H1 (cell line): Measurements from ENCODE around the gene EFCAB10. TPM values are rescaled to one million over a fixed set of nuclear protein-coding genes. Genes with fewer than 3 reads are reported as not detected.

Experiments
- CTCF ChIA-PET: fragments of 300-600 bp; sonication (Branson Sonifier 250); formaldehyde crosslinking; loops from one replicate; lab custom pipeline; 2021; ENCODE audit not compliant: partially characterized antibody; lab: Charles Lee
- POLR2A ChIA-PET: fragments of 300-600 bp; sonication (Branson Sonifier 250); formaldehyde crosslinking; loops from one replicate; lab custom pipeline; 2021; ENCODE audit warnings: inconsistent platforms; ENCODE audit not compliant: partially characterized antibody; lab: Charles Lee
- DNase-seq, 2 experiments: peaks; one replicate each; pipeline versions ENCODE4 v3.0.0 to v3.0.0-alpha.2; 2010 to 2022; ENCODE audit warnings: low spot score in 2 of 2, low read depth in 1 of 2, mixed read lengths in 1 of 2
- FAIRE-seq: peaks from 2 replicates; lab custom pipeline; 2011; peaks lifted over from hg19 to GRCh38; lab: Jason Lieb, UNC
- H2AFZ ChIP-seq: 2 replicates; pipeline ENCODE4 v1.8.1; 2012; ENCODE audit warnings: low read length, inconsistent platforms
- H2AK5ac ChIP-seq: 2 replicates; pipeline ENCODE4 v1.6.1; 2013; ENCODE audit warnings: low read depth, low read length
- H2BK120ac ChIP-seq: replicated peaks from 2 replicates; pipeline ENCODE3; 2013; ENCODE audit warnings: low read depth, low read length, inconsistent platforms
- H2BK12ac ChIP-seq: 2 replicates; pipeline ENCODE4 v1.6.1; 2013; ENCODE audit warnings: low read depth, low read length
- H2BK15ac ChIP-seq: 2 replicates; pipeline ENCODE4 v1.6.1; 2013; ENCODE audit warnings: low read length
- H2BK20ac ChIP-seq: 2 replicates; pipeline ENCODE4 v1.6.1; 2013; ENCODE audit warnings: low read length
- H2BK5ac ChIP-seq: 2 replicates; pipeline ENCODE4 v1.6.1; 2013; ENCODE audit warnings: low read depth, low read length
- H3K14ac ChIP-seq: 2 replicates; pipeline ENCODE4 v1.6.1; 2013; ENCODE audit warnings: inconsistent platforms; ENCODE audit not compliant: insufficient read length
- H3K18ac ChIP-seq: 2 replicates; pipeline ENCODE4 v1.6.1; 2013; ENCODE audit warnings: low read length; ENCODE audit errors: extremely low read depth
- H3K23ac ChIP-seq: 2 replicates; pipeline ENCODE4 v1.6.1; 2013; ENCODE audit warnings: inconsistent platforms; ENCODE audit not compliant: insufficient read length
- H3K23me2 ChIP-seq: 2 replicates; pipeline ENCODE4 v1.6.1; 2013; ENCODE audit warnings: low read depth, low read length
- H3K27ac ChIP-seq: 2 replicates; pipeline ENCODE4 v1.6.1; 2011; ENCODE audit warnings: low read depth, low read length, inconsistent platforms
- H3K27me3 ChIP-seq, 4 experiments: replicated peaks in 1 of 4; 1 replicate in 1 of 4; 2 replicates in 3 of 4; pipeline versions ENCODE4 v1.6.1 to v1.8.1; 2011 to 2013; ENCODE audit warnings: low read length in 3 of 4, mild to moderate bottlenecking in 3 of 4, inconsistent platforms in 2 of 4, mixed read lengths in 2 of 4, moderate library complexity in 1 of 4; ENCODE audit not compliant: control insufficient read depth in 3 of 4, insufficient read depth in 3 of 4; ENCODE audit errors: extremely low read depth in 1 of 4
- H3K36me3 ChIP-seq, 4 experiments: 2 replicates each; pipeline versions ENCODE4 v1.6.1 to v1.8.1; 2011 to 2013; ENCODE audit warnings: mild to moderate bottlenecking in 4 of 4, low read length in 3 of 4, moderate library complexity in 2 of 4, control low read depth in 1 of 4, inconsistent platforms in 1 of 4; ENCODE audit not compliant: insufficient read depth in 4 of 4, control insufficient read depth in 2 of 4
- H3K4ac ChIP-seq: replicated peaks from 2 replicates; pipeline ENCODE3; 2013; ENCODE audit warnings: low read length, low read depth, mixed read lengths, inconsistent platforms; ENCODE audit not compliant: insufficient read length
- H3K4me1 ChIP-seq, 4 experiments: replicated peaks in 1 of 4; 1 replicate in 1 of 4; 2 replicates in 3 of 4; pipeline versions ENCODE4 v1.6.1 to v1.8.1; 2011 to 2013; ENCODE audit warnings: low read length in 3 of 4, inconsistent platforms in 2 of 4, mixed read lengths in 1 of 4; ENCODE audit not compliant: insufficient read depth in 4 of 4, control insufficient read depth in 3 of 4
- H3K4me2 ChIP-seq, 2 experiments: 2 replicates each; pipeline versions ENCODE4 v1.6.1 to v1.8.1; 2011 to 2013; ENCODE audit warnings: low read depth in 2 of 2, low read length in 2 of 2, control low read depth in 1 of 2, inconsistent platforms in 1 of 2, mild to moderate bottlenecking in 1 of 2; ENCODE audit not compliant: insufficient read depth in 1 of 2
- H3K4me3 ChIP-seq, 4 experiments: fragments of 200-600, 300-600 bp in 1 of 4; sonication (generic), shearing (Covaris generic), sonication (Bioruptor Twin) in 1 of 4; 2 replicates each; pipeline versions ENCODE4 v1.5.1 to v1.8.1; 2011 to 2016; ENCODE audit warnings: low read length in 4 of 4, low read depth in 3 of 4, control low read depth in 2 of 4, inconsistent platforms in 2 of 4, mild to moderate bottlenecking in 2 of 4, mixed read lengths in 1 of 4, moderate library complexity in 1 of 4; ENCODE audit not compliant: insufficient read depth in 2 of 4; ENCODE audit errors: extremely low read depth in 1 of 4
- H3K56ac ChIP-seq: replicated peaks from 2 replicates; pipeline ENCODE3; 2013; ENCODE audit warnings: low read depth, mild to moderate bottlenecking, mixed read lengths, low read length, inconsistent platforms; ENCODE audit not compliant: insufficient read length
- H3K79me1 ChIP-seq: 2 replicates; pipeline ENCODE4 v1.6.1; 2013; ENCODE audit warnings: low read depth, low read length, control low read depth
- H3K79me2 ChIP-seq, 2 experiments: 2 replicates each; pipeline versions ENCODE4 v1.6.1 to v1.8.1; 2012 to 2013; ENCODE audit warnings: low read length in 2 of 2, mild to moderate bottlenecking in 2 of 2, inconsistent platforms in 1 of 2; ENCODE audit not compliant: insufficient read depth in 2 of 2, control insufficient read depth in 1 of 2
- H3K9ac ChIP-seq, 4 experiments: replicated peaks in 1 of 4; 1 replicate in 1 of 4; 2 replicates in 3 of 4; pipeline versions ENCODE4 v1.6.1 to v1.8.1; 2011 to 2013; ENCODE audit warnings: low read depth in 3 of 4, low read length in 3 of 4, control low read depth in 2 of 4, mild to moderate bottlenecking in 2 of 4, moderate library complexity in 2 of 4, inconsistent platforms in 1 of 4; ENCODE audit errors: extremely low read depth in 1 of 4
- H3K9me3 ChIP-seq, 2 experiments: 2 replicates each; pipeline versions ENCODE4 v1.6.1 to v1.8.1; 2012 to 2013; ENCODE audit warnings: mild to moderate bottlenecking in 2 of 2, moderate library complexity in 2 of 2, control low read depth in 1 of 2, inconsistent platforms in 1 of 2, low read depth in 1 of 2, low read length in 1 of 2, mixed read lengths in 1 of 2; ENCODE audit not compliant: insufficient read depth in 2 of 2
- H4K20me1 ChIP-seq, 2 experiments: replicated peaks in 1 of 2; 2 replicates each; pipeline versions ENCODE3 to v1.8.1; 2011 to 2013; ENCODE audit warnings: inconsistent platforms in 2 of 2, low read length in 2 of 2, mild to moderate bottlenecking in 1 of 2; ENCODE audit not compliant: insufficient read depth in 2 of 2, control insufficient read depth in 1 of 2
- H4K5ac ChIP-seq: 2 replicates; pipeline ENCODE4 v1.6.1; 2013; ENCODE audit warnings: low read length, low read depth, mixed read lengths, inconsistent platforms; ENCODE audit not compliant: insufficient read length
- H4K8ac ChIP-seq: 2 replicates; pipeline ENCODE4 v1.8.0; 2013; ENCODE audit warnings: mild to moderate bottlenecking, moderate library complexity, low read length, inconsistent platforms; ENCODE audit not compliant: insufficient read depth; ENCODE audit errors: extremely low read depth
- H4K91ac ChIP-seq: replicated peaks from 2 replicates; pipeline ENCODE3; 2013; ENCODE audit warnings: low read length, mixed read lengths, inconsistent platforms; ENCODE audit not compliant: insufficient read length
- BCL11A ChIP-seq, 2 experiments: IDR thresholded peaks; one replicate each; pipeline ENCODE4 v1.6.1; 2011; ENCODE audit warnings: low read depth in 2 of 2, low read length in 2 of 2, mild to moderate bottlenecking in 2 of 2
- BRCA1 ChIP-seq: IDR thresholded peaks from 2 replicates; pipeline ENCODE4 v1.6.1; 2012; ENCODE audit warnings: low read depth, low read length, improper control_type of control experiment
- KDM1A ChIP-seq: fragments of 200-600, 300-600 bp; sonication (generic); IDR thresholded peaks from 2 replicates; pipeline ENCODE4 v1.7.1; 2016; ENCODE audit warnings: mild to moderate bottlenecking, low read length, borderline replicate concordance
- RAD21 ChIP-seq, 2 experiments: IDR thresholded peaks in 1 of 2; conservative IDR thresholded peaks in 1 of 2; 2 replicates each; pipeline ENCODE4 v1.6.1; 2011; ENCODE audit warnings: low read depth in 2 of 2, low read length in 2 of 2, improper control_type of control experiment in 1 of 2, inconsistent platforms in 1 of 2, mild to moderate bottlenecking in 1 of 2, moderate library complexity in 1 of 2
- RXRA ChIP-seq: IDR thresholded peaks from 2 replicates; pipeline ENCODE4 v1.6.1; 2011; ENCODE audit warnings: low read depth, mild to moderate bottlenecking, low read length, moderate library complexity; ENCODE audit not compliant: insufficient read depth
- SIN3A ChIP-seq, 2 experiments: IDR thresholded peaks in 1 of 2; conservative IDR thresholded peaks in 1 of 2; 2 replicates each; pipeline ENCODE4 v1.6.1; 2011 to 2012; ENCODE audit warnings: low read length in 2 of 2, improper control_type of control experiment in 1 of 2, low read depth in 1 of 2, mild to moderate bottlenecking in 1 of 2
- TEAD4 ChIP-seq: IDR thresholded peaks from 2 replicates; pipeline ENCODE4 v1.6.1; 2012; ENCODE audit warnings: low read depth, low read length, inconsistent platforms, mixed read lengths
- WGBS, 2 experiments: shearing (Covaris generic) in 1 of 2; methylation state at CpG; one replicate each; pipeline versions ENCODE4 v1.1.6 to v1.1.7; 2013 to 2015; ENCODE audit warnings: low lambda C conversion rate in 2 of 2, mixed read lengths in 2 of 2, inconsistent platforms in 1 of 2, low coverage in 1 of 2, missing lambda C conversion rate in 1 of 2; ENCODE audit not compliant: insufficient replicate concordance in 2 of 2, insufficient coverage in 1 of 2, insufficient read length in 1 of 2; ENCODE audit errors: extremely low coverage in 1 of 2, missing lambda C conversion rate in 1 of 2; 5-methylcytosine and 5-hydroxymethylcytosine counted together
- polyA plus RNA-seq, 7 experiments: library from polyadenylated mRNA; depleted of rRNA in 3 of 7; stranded (reverse) in 5 of 7; unstranded in 2 of 7; fragments of >200 nt in 5 of 7; fragments of 200-250 nt in 2 of 7; gene quantifications; 1 replicate in 5 of 7; 2 replicates in 1 of 7; 4 replicates in 1 of 7; pipeline versions ENCODE4 v1.2.1 to v1.2.3, GENCODE V29; 2011 to 2013; ENCODE audit warnings: missing spikeins in 2 of 7, mixed read lengths in 2 of 7
- total RNA-seq: library from RNA; stranded (reverse); fragmentation: NEBNext Ultra II Directional; extraction: Animal tissue kit (Norgen Biotek cat#: 25700); gene quantifications from 2 replicates; pipeline ENCODE4 v1.2.1, GENCODE V29; 2021
- TF ChIP-seq, protein P1 (sequence below): IDR thresholded peaks from 2 replicates; pipeline ENCODE4 v1.6.1; 2011; ENCODE audit warnings: low read depth, mild to moderate bottlenecking, low read length; ENCODE audit not compliant: insufficient read depth
- TF ChIP-seq, protein P2 (sequence below): IDR thresholded peaks from 2 replicates; pipeline ENCODE4 v1.6.1; 2012; ENCODE audit warnings: low read length, inconsistent platforms

EFCAB10 gene
- total and polyA plus RNA-seq, 2 of the 8 experiments (the other 6 are each of a cell fraction or from before 2014, with no cell fraction given): 0.80 to 3.1 TPM

DNA sequence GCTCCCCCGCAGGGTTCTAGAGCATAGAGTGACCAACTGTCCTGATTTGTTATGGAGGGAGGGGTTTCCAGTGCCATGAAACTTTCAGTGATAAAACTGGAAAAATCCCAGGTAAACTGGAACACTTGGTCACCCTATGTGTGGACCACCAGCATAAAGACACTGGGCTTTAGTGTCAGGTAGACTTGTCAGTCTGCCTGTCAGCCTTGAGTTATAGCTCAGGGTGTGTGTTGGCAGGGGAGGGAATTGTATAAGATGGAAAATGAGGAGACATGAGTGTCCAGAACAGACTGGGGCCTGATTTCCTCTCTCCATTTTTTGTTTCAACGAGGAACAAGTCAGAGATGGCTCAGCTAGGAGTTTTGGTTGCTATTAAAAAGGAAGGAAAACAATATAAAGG, 10.2 kb upstream of the EFCAB10 start:
- Histone ChIP-seq H3K36me3 (no peaks in the 10 kb centered on the region), H3K56ac (no peak overlapping the region), H4K20me1 (no peaks in the 10 kb centered on the region), H3K18ac (no peak overlapping the region), H3K4me2 (no peak overlapping the region), H3K4ac (no peak overlapping the region), H3K23ac (no peak overlapping the region), H3K9me3 (no peaks in the 10 kb centered on the region), H3K27me3 (no peaks in the 10 kb centered on the region), H4K5ac (no peak overlapping the region), H3K4me3 (no peak overlapping the region), H2BK120ac (no peak overlapping the region), H3K4me1 (peaks cover 0 to 7% (median 2%) of the 10 kb centered on the region in 4 experiments; a peak in 4 of 7 replicates), H3K79me1 (no peaks in the 10 kb centered on the region), H3K9ac (no peak overlapping the region), H3K23me2 (no peaks in the 10 kb centered on the region), H2BK12ac (no peak overlapping the region), H3K27ac (no peak overlapping the region), H3K79me2 (no peaks in the 10 kb centered on the region), H2BK15ac (no peak overlapping the region), H4K91ac (no peak overlapping the region), H2AFZ (no peak overlapping the region), H2BK20ac (no peak overlapping the region), H2AK5ac (no peak overlapping the region), H2BK5ac (no peak overlapping the region), H3K14ac (no peak overlapping the region), H4K8ac (no peak overlapping the region)
- DNase-seq (no peak), FAIRE-seq (no peak)
- TF ChIP-seq, protein P1, sequence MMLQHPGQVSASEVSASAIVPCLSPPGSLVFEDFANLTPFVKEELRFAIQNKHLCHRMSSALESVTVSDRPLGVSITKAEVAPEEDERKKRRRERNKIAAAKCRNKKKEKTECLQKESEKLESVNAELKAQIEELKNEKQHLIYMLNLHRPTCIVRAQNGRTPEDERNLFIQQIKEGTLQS: no peak
- no peak for TF ChIP-seq BCL11A (IDR thresholded peaks at IDR 0.05; ENCODE audit: low read depth in 2 of 2, low read length in 2 of 2)
- no peak for TF ChIP-seq RXRA
- TF ChIP-seq BRCA1: no peak
- no peak for TF ChIP-seq RAD21 (IDR thresholded peaks at IDR 0.05 in 1 of 2, conservative IDR thresholded peaks at IDR 0.05 in 1 of 2; ENCODE audit: low read depth in 2 of 2, low read length in 2 of 2)
- TF ChIP-seq, protein P2, sequence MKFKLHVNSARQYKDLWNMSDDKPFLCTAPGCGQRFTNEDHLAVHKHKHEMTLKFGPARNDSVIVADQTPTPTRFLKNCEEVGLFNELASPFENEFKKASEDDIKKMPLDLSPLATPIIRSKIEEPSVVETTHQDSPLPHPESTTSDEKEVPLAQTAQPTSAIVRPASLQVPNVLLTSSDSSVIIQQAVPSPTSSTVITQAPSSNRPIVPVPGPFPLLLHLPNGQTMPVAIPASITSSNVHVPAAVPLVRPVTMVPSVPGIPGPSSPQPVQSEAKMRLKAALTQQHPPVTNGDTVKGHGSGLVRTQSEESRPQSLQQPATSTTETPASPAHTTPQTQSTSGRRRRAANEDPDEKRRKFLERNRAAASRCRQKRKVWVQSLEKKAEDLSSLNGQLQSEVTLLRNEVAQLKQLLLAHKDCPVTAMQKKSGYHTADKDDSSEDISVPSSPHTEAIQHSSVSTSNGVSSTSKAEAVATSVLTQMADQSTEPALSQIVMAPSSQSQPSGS: no peak
- TF ChIP-seq TEAD4: no peak
- TF ChIP-seq SIN3A (conservative IDR thresholded peaks at IDR 0.05 in 1 of 2, IDR thresholded peaks at IDR 0.05 in 1 of 2; ENCODE audit: low read depth in 1 of 2, low read length in 2 of 2): no peak
- no peak for TF ChIP-seq KDM1A
- POLR2A ChIA-PET: interaction anchor here (1.7 to 1.8 kb wide), 2 partner anchors 10 to 12 kb away, joined by 6 to 8 read pairs; partner anchors contain the start of gene EFCAB10
- CTCF ChIA-PET: interaction anchor here (0.8 to 1.7 kb wide), 11 partner anchors 15 to 552 kb away, joined by 3 to 9 read pairs (median 3); no protein-coding TSS in a partner anchor
- WGBS, 2 experiments: 84% methylated on average over 2 of the region's 2 CpGs; no CpG with 5 or more reads in 1 of the 2 experiments
